ENCODE measurements around the gene SF3B4.
"Not testable (repeated sequence)": the region's sequence is repeated elsewhere in the genome, so short reads cannot be mapped to it uniquely, and the experiment has no call there.

Gene SF3B4

DNA sequence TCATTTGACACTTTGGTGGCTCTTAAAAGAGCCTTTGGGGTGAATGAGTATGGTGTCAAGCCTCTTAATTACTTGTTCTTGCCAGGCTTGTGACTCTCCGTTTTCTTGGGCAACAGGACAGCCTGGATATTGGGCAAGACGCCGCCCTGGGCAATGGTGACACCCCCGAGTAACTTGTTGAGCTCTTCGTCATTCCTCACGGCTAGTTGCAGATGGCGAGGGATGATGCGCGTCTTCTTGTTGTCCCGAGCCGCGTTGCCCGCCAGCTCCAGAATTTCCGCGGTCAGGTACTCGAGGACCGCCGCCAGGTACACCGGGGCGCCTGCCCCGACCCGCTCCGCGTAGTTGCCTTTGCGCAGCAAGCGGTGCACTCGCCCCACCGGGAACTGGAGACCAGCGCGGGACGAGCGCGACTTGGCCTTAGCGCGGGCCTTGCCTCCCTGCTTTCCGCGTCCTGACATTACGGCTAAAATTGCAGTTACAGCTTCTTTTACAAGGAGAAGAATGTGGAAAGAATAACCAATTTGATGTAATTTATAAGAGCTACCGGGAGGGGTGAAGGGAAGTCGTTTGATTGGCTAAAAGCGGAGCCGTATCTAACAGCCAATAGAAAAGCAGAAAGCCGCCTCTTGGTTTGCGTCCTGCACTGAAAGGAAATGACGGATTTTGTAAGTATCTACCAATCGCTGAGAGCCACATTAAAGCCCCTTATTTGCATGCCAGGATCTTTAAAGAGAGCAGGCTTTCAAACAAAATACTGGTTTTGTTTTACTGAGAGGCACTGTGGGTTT is 40.0 kb downstream of the SF3B4 start:
- ATAC-seq (ENCODE audit: insufficient read depth, low read depth), result no peak
- no peaks in the 10 kb centered on the region for H3K36me3 ChIP-seq (ENCODE audit: insufficient read depth, low read length)

DNA sequence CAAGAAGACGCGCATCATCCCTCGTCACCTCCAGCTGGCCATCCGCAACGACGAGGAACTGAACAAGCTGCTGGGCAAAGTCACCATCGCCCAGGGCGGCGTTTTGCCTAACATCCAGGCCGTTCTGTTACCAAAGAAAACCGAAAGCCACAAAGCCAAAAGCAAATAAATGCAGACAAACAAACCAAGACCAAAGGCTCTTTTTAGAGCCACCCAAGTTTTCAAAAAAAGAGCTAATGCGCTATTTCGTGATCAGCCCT is 40.5 kb downstream of the SF3B4 start:
- H3K36me3 ChIP-seq (ENCODE audit: insufficient read depth, low read length); H3K4me2 ChIP-seq (ENCODE audit: insufficient read depth, low read length); H3K4me1 ChIP-seq (ENCODE audit: insufficient read depth, low read length); H2AFZ ChIP-seq (ENCODE audit: low read depth, low read length); H3K9me3 ChIP-seq (ENCODE audit: insufficient read depth, low read length, severe bottlenecking); H3K9ac ChIP-seq (ENCODE audit: low read depth, low read length); H3K27me3 ChIP-seq (ENCODE audit: insufficient read depth, low read length, poor library complexity); H3K79me2 ChIP-seq (ENCODE audit: insufficient read depth, low read length); H4K20me1 ChIP-seq (ENCODE audit: insufficient read depth, low read length); DNase-seq; H3K27ac ChIP-seq (ENCODE audit: low read length); ATAC-seq (ENCODE audit: insufficient read depth, low read depth); H3K4me3 ChIP-seq (ENCODE audit: low read depth in 1 of 2, low read length in 2 of 2): not testable (repeated sequence)

More for the DNA sequence above, 40.0 kb downstream of the SF3B4 start:
- no peaks in the 10 kb centered on the region for H3K27me3 ChIP-seq (ENCODE audit: insufficient read depth, low read length, poor library complexity)
- H3K79me2 ChIP-seq (ENCODE audit: insufficient read depth, low read length), result no peaks in the 10 kb centered on the region
- DNase-seq, result no peak
- H3K4me3 ChIP-seq (ENCODE audit: low read depth in 1 of 2, low read length in 2 of 2), result no peak overlapping the region
- no peak overlapping the region for H2AFZ ChIP-seq (ENCODE audit: low read depth, low read length)
- no peak overlapping the region for H3K4me2 ChIP-seq (ENCODE audit: insufficient read depth, low read length)
- H3K27ac ChIP-seq (ENCODE audit: low read length), result no peak overlapping the region
- TF ChIP-seq EZH2 (IDR thresholded peaks at IDR 0.05; ENCODE audit: borderline replicate concordance, low read depth, low read length, severe bottlenecking), result no peak
- TF ChIP-seq, protein P1, sequence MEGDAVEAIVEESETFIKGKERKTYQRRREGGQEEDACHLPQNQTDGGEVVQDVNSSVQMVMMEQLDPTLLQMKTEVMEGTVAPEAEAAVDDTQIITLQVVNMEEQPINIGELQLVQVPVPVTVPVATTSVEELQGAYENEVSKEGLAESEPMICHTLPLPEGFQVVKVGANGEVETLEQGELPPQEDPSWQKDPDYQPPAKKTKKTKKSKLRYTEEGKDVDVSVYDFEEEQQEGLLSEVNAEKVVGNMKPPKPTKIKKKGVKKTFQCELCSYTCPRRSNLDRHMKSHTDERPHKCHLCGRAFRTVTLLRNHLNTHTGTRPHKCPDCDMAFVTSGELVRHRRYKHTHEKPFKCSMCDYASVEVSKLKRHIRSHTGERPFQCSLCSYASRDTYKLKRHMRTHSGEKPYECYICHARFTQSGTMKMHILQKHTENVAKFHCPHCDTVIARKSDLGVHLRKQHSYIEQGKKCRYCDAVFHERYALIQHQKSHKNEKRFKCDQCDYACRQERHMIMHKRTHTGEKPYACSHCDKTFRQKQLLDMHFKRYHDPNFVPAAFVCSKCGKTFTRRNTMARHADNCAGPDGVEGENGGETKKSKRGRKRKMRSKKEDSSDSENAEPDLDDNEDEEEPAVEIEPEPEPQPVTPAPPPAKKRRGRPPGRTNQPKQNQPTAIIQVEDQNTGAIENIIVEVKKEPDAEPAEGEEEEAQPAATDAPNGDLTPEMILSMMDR (IDR thresholded peaks at IDR 0.05; ENCODE audit: borderline replicate concordance, extremely low read depth, low read length, poor library complexity, severe bottlenecking), result no peak
- H3K4me1 ChIP-seq (ENCODE audit: insufficient read depth, low read length), result no peaks in the 10 kb centered on the region
- no peaks in the 10 kb centered on the region for H4K20me1 ChIP-seq (ENCODE audit: insufficient read depth, low read length)
- no peaks in the 10 kb centered on the region for H3K9me3 ChIP-seq (ENCODE audit: insufficient read depth, low read length, severe bottlenecking)
- no peak overlapping the region for H3K9ac ChIP-seq (ENCODE audit: low read depth, low read length)

DNA sequence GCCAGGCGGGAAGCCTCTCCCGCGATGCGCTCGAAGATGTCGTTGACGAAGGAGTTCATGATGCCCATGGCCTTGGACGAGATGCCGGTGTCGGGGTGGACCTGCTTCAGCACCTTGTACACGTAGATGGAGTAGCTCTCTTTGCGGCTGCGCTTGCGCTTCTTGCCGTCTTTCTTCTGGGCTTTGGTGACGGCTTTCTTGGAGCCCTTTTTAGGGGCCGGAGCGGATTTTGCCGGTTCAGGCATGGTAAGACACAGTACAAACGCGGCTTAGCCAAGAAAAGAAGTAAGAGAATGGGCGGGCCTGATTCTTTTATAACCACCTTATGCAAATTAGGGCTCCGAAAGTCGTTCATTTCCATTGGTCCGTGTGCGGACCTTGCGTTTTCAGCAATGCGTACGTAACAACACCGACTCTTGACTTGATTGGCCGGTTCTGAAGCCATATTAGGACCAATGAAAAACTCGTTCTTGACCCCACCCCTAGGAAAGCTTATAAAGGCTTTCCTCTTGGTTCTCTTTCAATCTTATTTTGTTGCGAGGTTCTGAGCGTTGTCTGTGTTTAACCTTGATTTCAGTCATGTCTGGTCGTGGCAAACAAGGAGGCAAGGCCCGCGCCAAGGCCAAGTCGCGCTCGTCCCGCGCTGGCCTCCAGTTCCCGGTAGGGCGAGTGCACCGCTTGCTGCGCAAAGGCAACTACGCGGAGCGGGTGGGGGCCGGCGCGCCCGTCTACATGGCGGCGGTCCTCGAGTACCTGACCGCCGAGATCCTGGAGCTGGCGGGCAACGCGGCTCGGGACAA is 41.0 kb downstream of the SF3B4 start:
- ATAC-seq (ENCODE audit: insufficient read depth, low read depth), result no peak
- TF ChIP-seq EZH2 (IDR thresholded peaks at IDR 0.05; ENCODE audit: borderline replicate concordance, low read depth, low read length, severe bottlenecking), result no peak
- TF ChIP-seq, protein P1 (IDR thresholded peaks at IDR 0.05; ENCODE audit: borderline replicate concordance, extremely low read depth, low read length, poor library complexity, severe bottlenecking), result no peak
- Histone ChIP-seq H3K4me3 (ENCODE audit: low read depth in 1 of 2, low read length in 2 of 2) (no peak overlapping the region), H3K27ac (ENCODE audit: low read length) (no peak overlapping the region), H3K4me1 (ENCODE audit: insufficient read depth, low read length) (no peaks in the 10 kb centered on the region), H4K20me1 (ENCODE audit: insufficient read depth, low read length) (no peaks in the 10 kb centered on the region), H3K9ac (ENCODE audit: low read depth, low read length) (no peak overlapping the region), H3K9me3 (ENCODE audit: insufficient read depth, low read length, severe bottlenecking) (no peaks in the 10 kb centered on the region), H2AFZ (ENCODE audit: low read depth, low read length) (no peak overlapping the region), H3K4me2 (ENCODE audit: insufficient read depth, low read length) (no peak overlapping the region), H3K27me3 (ENCODE audit: insufficient read depth, low read length, poor library complexity) (no peaks in the 10 kb centered on the region), H3K79me2 (ENCODE audit: insufficient read depth, low read length) (no peaks in the 10 kb centered on the region), H3K36me3 (ENCODE audit: insufficient read depth, low read length) (no peaks in the 10 kb centered on the region)
- DNase-seq, result no peak

DNA sequence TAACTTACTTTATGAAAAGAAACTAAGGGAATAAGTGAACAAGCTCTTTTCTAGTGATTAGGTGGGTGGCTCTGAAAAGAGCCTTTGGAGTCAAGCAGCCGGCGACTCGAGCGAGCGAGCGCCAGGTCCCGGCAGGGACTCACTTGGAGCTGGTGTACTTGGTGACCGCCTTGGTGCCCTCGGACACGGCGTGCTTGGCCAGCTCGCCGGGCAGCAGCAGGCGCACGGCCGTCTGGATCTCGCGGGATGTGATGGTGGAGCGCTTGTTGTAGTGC is 41.5 kb downstream of the SF3B4 start:
- H3K27me3 ChIP-seq (ENCODE audit: insufficient read depth, low read length, poor library complexity); H3K4me1 ChIP-seq (ENCODE audit: insufficient read depth, low read length); ATAC-seq (ENCODE audit: insufficient read depth, low read depth); H3K4me2 ChIP-seq (ENCODE audit: insufficient read depth, low read length); H3K36me3 ChIP-seq (ENCODE audit: insufficient read depth, low read length); H3K9ac ChIP-seq (ENCODE audit: low read depth, low read length); H3K9me3 ChIP-seq (ENCODE audit: insufficient read depth, low read length, severe bottlenecking); DNase-seq; H3K27ac ChIP-seq (ENCODE audit: low read length); H3K79me2 ChIP-seq (ENCODE audit: insufficient read depth, low read length); H2AFZ ChIP-seq (ENCODE audit: low read depth, low read length); H4K20me1 ChIP-seq (ENCODE audit: insufficient read depth, low read length); H3K4me3 ChIP-seq (ENCODE audit: low read depth in 1 of 2, low read length in 2 of 2): not testable (repeated sequence)

All from DND-41 (cell line).